ENCODE data around the gene TMEM233.

The TMEM233 gene

GRCh38 chr12:119681728-119682638, 88.4 kb downstream of the TMEM233 start:
- DNase-seq (ENCODE audit: low read depth): no peak

- no peak for DNase-seq (ENCODE audit: low read depth)
Measured at GRCh38 chr12:119682639-119683252, 89.2 kb downstream of the TMEM233 start.

- peak; percentile 83 for DNase-seq (ENCODE audit: low read depth)
Measured at GRCh38 chr12:119683413-119683812, 89.8 kb downstream of the TMEM233 start.

- no peak for DNase-seq (ENCODE audit: low read depth)
Measured at GRCh38 chr12:119683816-119684215, 90.2 kb downstream of the TMEM233 start.

- peak; percentile 40 for DNase-seq (ENCODE audit: low read depth)
Measured at GRCh38 chr12:119684711-119685369, 91.3 kb downstream of the TMEM233 start.

GRCh38 chr12:119685375-119685774, 91.8 kb downstream of the TMEM233 start:
- no peak for DNase-seq (ENCODE audit: low read depth)

- DNase-seq (ENCODE audit: low read depth): no peak
Measured at GRCh38 chr12:119686355-119686754, 92.8 kb downstream of the TMEM233 start.

GRCh38 chr12:119686776-119687175, 93.2 kb downstream of the TMEM233 start:
- DNase-seq (ENCODE audit: low read depth): no peak

GRCh38 chr12:119687406-119687805, 93.8 kb downstream of the TMEM233 start:
- no peak for DNase-seq (ENCODE audit: low read depth)

GRCh38 chr12:119687879-119688278, 94.3 kb downstream of the TMEM233 start:
- no peak for DNase-seq (ENCODE audit: low read depth)

GRCh38 chr12:119689935-119690500, 96.4 kb downstream of the TMEM233 start:
- no peak for DNase-seq (ENCODE audit: low read depth)

- DNase-seq (ENCODE audit: low read depth): no peak
Measured at GRCh38 chr12:119691202-119691810, 97.7 kb downstream of the TMEM233 start.

- no peak for DNase-seq (ENCODE audit: low read depth)
Measured at GRCh38 chr12:119692410-119692809, 98.8 kb downstream of the TMEM233 start.
